DND-41 (cell line): Measurements from ENCODE around the gene SPTLC1.
"Not testable (repeated sequence)": the region's sequence is repeated elsewhere in the genome, so short reads cannot be mapped to it uniquely, and the experiment has no call there.

ENCODE experiments used
- ATAC-seq: fragments of 200-7000 bp; cut with Tn5 transposase; 3 replicates; pipeline ENCODE4 v1.9.1; 2021; ENCODE audit warnings: low read depth; ENCODE audit not compliant: insufficient read depth
- DNase-seq: peaks from one replicate; pipeline ENCODE4 v3.0.0-alpha.2; 2020
- H2AFZ ChIP-seq: 2 replicates; pipeline ENCODE4 v1.6.0; 2012; ENCODE audit warnings: low read depth, low read length
- H3K27ac ChIP-seq: 2 replicates; pipeline ENCODE4 v1.5.1; 2012; ENCODE audit warnings: low read length, inconsistent platforms
- H3K27me3 ChIP-seq: fragments of 200-600 bp; sonication (generic); 2 replicates; pipeline ENCODE4 v1.6.0; 2012; ENCODE audit warnings: low read length, mild to moderate bottlenecking, inconsistent platforms; ENCODE audit not compliant: insufficient read depth, poor library complexity
- H3K36me3 ChIP-seq: 2 replicates; pipeline ENCODE4 v1.5.1; 2012; ENCODE audit warnings: low read length, inconsistent platforms; ENCODE audit not compliant: insufficient read depth
- H3K4me1 ChIP-seq: 2 replicates; pipeline ENCODE4 v1.5.1; 2012; ENCODE audit warnings: mild to moderate bottlenecking, low read length; ENCODE audit not compliant: insufficient read depth
- H3K4me2 ChIP-seq: 2 replicates; pipeline ENCODE4 v1.6.0; 2012; ENCODE audit warnings: mild to moderate bottlenecking, moderate library complexity, low read length, inconsistent platforms; ENCODE audit not compliant: insufficient read depth
- H3K4me3 ChIP-seq, 2 experiments: fragments of 200-600 bp in 1 of 2; shearing (Covaris generic) in 1 of 2; 2 replicates each; pipeline ENCODE4 v1.5.1; 2012 to 2016; ENCODE audit warnings: inconsistent platforms in 2 of 2, low read length in 2 of 2, mild to moderate bottlenecking in 2 of 2, low read depth in 1 of 2, moderate library complexity in 1 of 2
- H3K79me2 ChIP-seq: 2 replicates; pipeline ENCODE4 v1.6.0; 2012; ENCODE audit warnings: low read length, inconsistent platforms; ENCODE audit not compliant: insufficient read depth
- H3K9ac ChIP-seq: 2 replicates; pipeline ENCODE4 v1.6.0; 2012; ENCODE audit warnings: low read depth, mild to moderate bottlenecking, inconsistent platforms, low read length, moderate library complexity
- H3K9me3 ChIP-seq: 2 replicates; pipeline ENCODE4 v1.5.1; 2012; ENCODE audit warnings: low read length, moderate library complexity, mild to moderate bottlenecking, inconsistent platforms; ENCODE audit not compliant: insufficient read depth, severe bottlenecking
- H4K20me1 ChIP-seq: 2 replicates; pipeline ENCODE4 v1.6.0; 2012; ENCODE audit warnings: low read length; ENCODE audit not compliant: insufficient read depth
- CTCF ChIP-seq: IDR thresholded peaks from 2 replicates; pipeline ENCODE4 v1.5.1; 2012; ENCODE audit warnings: borderline replicate concordance, low read length, moderate library complexity, mild to moderate bottlenecking; ENCODE audit not compliant: poor library complexity, severe bottlenecking; ENCODE audit errors: extremely low read depth
- EZH2 ChIP-seq: IDR thresholded peaks from 3 replicates; pipeline ENCODE4 v1.6.1; 2012; ENCODE audit warnings: borderline replicate concordance, low read depth, mild to moderate bottlenecking, moderate library complexity, low read length, inconsistent platforms; ENCODE audit not compliant: severe bottlenecking

The SPTLC1 gene

DNA sequence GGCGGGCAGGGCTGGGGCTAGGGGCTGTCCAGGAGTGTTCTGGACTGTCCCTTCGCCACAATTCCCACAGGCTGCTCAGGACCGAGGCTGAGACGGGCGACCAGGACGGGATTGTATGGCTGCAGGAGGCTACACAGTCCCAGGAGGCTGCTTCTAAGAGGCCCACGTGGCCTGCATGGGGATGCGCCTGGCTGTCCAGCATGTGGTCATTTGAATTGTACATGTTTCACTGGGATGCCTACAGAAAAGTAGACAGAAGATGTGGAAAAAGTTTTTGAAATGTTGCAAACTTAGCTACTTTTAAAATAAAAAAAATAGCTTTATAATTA is 32.6 kb upstream of the SPTLC1 start:
- Histone ChIP-seq H3K27ac (no peak overlapping the region), H3K4me2 (no peak overlapping the region), H3K9ac (no peak overlapping the region), H4K20me1 (no peaks in the 10 kb centered on the region), H3K27me3 (no peaks in the 10 kb centered on the region), H3K4me1 (no peaks in the 10 kb centered on the region), H3K9me3 (no peaks in the 10 kb centered on the region), H2AFZ (no peak overlapping the region), H3K4me3 (no peak overlapping the region), H3K36me3 (no peaks in the 10 kb centered on the region), H3K79me2 (no peaks in the 10 kb centered on the region)
- ATAC-seq, result no peak
- no peak for DNase-seq
- TF ChIP-seq EZH2 (no peak), CTCF (no peak)

DNA sequence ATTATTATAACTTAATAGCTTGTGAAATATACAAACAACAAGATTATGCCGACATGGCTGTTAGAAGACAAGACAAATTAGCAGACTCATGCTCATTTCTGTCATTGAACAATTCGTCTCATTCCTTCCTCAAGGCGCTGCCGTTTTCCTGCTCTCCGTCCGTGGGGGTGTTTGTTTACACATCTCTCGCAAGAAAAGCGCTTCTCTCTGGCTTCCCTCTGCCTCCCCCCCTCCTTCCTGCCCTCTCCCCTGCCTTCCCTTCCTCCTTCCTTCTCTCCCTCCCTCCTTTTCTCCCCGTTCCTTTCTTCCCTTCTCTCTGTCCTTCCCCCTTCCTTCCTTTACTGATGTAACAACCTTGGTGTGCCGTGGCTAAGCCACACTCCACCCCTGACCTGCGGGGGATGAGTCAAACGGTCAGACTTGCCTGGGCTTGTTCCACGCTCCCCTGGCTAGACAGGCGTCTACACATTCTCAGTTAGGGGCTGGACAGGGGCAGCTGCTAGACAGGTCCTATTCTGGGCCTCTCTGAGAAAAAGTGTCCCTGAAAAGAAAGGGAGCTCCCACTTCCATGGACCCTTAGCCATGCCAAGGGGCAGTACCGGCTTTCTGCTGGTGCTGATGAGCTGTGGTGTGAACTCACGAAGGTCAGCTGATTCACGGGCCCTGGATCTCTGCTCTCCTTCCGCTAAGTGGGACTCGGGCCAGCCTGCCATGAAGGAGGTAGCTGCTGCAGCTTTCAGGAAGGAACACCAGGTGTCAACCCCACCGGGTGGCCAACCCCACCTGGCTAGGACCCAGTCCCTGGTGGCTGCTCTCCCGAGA is 32.0 kb upstream of the SPTLC1 start:
- no peak overlapping the region for H3K9ac ChIP-seq
- H3K27ac ChIP-seq, result no peak overlapping the region
- no peak overlapping the region for H2AFZ ChIP-seq
- ATAC-seq, result no peak
- no peak for DNase-seq
- H3K4me2 ChIP-seq, result no peak overlapping the region
- no peak for TF ChIP-seq EZH2
- no peak for TF ChIP-seq CTCF
- no peaks in the 10 kb centered on the region for H3K4me1 ChIP-seq
- H4K20me1 ChIP-seq, result no peaks in the 10 kb centered on the region
- H3K27me3 ChIP-seq, result no peaks in the 10 kb centered on the region
- H3K36me3 ChIP-seq, result no peaks in the 10 kb centered on the region
- H3K79me2 ChIP-seq, result no peaks in the 10 kb centered on the region
- no peak overlapping the region for H3K4me3 ChIP-seq
- H3K9me3 ChIP-seq, result no peaks in the 10 kb centered on the region

GRCh38 chr9:92146610-92147009 is 31.4 kb upstream of the SPTLC1 start:
- Histone ChIP-seq H3K4me1 (no peaks in the 10 kb centered on the region), H3K27ac (no peak overlapping the region), H4K20me1 (no peaks in the 10 kb centered on the region), H3K36me3 (no peaks in the 10 kb centered on the region), H3K4me2 (no peak overlapping the region), H3K4me3 (no peak overlapping the region), H3K79me2 (no peaks in the 10 kb centered on the region), H2AFZ (no peak overlapping the region), H3K9ac (no peak overlapping the region), H3K27me3 (no peaks in the 10 kb centered on the region), H3K9me3 (no peaks in the 10 kb centered on the region)
- no peak for TF ChIP-seq CTCF
- no peak for TF ChIP-seq EZH2
- ATAC-seq, result no peak
- DNase-seq, result no peak

GRCh38 chr9:92145784-92146183 is 30.6 kb upstream of the SPTLC1 start:
- not testable (repeated sequence) for H3K36me3 ChIP-seq, H3K27me3 ChIP-seq, DNase-seq, H3K4me1 ChIP-seq, H2AFZ ChIP-seq, H3K9ac ChIP-seq, H3K4me3 ChIP-seq, H3K79me2 ChIP-seq, H3K27ac ChIP-seq, H4K20me1 ChIP-seq, H3K9me3 ChIP-seq, ATAC-seq, H3K4me2 ChIP-seq
